Osteocyte (in vitro differentiated cells): ENCODE results near the gene SULT2B1. TPM values are rescaled to one million over a fixed set of nuclear protein-coding genes. Genes with fewer than 3 reads are reported as not detected.

ENCODE experiments used
- DNase-seq: peaks from one replicate; pipeline ENCODE4 v3.0.0; 2021; ENCODE audit warnings: mixed read lengths; ENCODE audit not compliant: unreplicated experiment; ENCODE audit errors: extremely low spot score
- H3K27ac Mint-ChIP-seq: one replicate; pipeline ENCODE4 v1.8.0; 2021; ENCODE audit warnings: mild to moderate bottlenecking, mixed read lengths; ENCODE audit not compliant: unreplicated experiment
- H3K27me3 Mint-ChIP-seq: one replicate; pipeline ENCODE4 v1.8.0; 2021; ENCODE audit warnings: mixed read lengths; ENCODE audit not compliant: unreplicated experiment
- H3K36me3 Mint-ChIP-seq: one replicate; pipeline ENCODE4 v1.8.0; 2021; ENCODE audit warnings: mixed read lengths; ENCODE audit not compliant: unreplicated experiment
- H3K4me1 Mint-ChIP-seq: one replicate; pipeline ENCODE4 v1.8.0; 2021; ENCODE audit warnings: mixed read lengths; ENCODE audit not compliant: unreplicated experiment
- H3K4me3 Mint-ChIP-seq: one replicate; pipeline ENCODE4 v1.8.0; 2021; ENCODE audit warnings: mild to moderate bottlenecking, moderate library complexity, mixed read lengths; ENCODE audit not compliant: unreplicated experiment
- H3K9me3 Mint-ChIP-seq: one replicate; pipeline ENCODE4 v1.8.0; 2021; ENCODE audit warnings: mixed read lengths; ENCODE audit not compliant: unreplicated experiment
- CTCF ChIP-seq: fragments of 200-600 bp; sonication (generic); IDR thresholded peaks from 2 replicates; pipeline ENCODE4 v1.5.0; 2021; ENCODE audit warnings: antibody characterized with exemption, mild to moderate bottlenecking, moderate library complexity
- total RNA-seq: library from RNA; stranded (reverse); gene quantifications from 2 replicates; pipeline ENCODE4 v1.2.1, GENCODE V29; 2021

SULT2B1 gene
- total RNA-seq, 1 donor from 2014 or later: not detected

DNA sequence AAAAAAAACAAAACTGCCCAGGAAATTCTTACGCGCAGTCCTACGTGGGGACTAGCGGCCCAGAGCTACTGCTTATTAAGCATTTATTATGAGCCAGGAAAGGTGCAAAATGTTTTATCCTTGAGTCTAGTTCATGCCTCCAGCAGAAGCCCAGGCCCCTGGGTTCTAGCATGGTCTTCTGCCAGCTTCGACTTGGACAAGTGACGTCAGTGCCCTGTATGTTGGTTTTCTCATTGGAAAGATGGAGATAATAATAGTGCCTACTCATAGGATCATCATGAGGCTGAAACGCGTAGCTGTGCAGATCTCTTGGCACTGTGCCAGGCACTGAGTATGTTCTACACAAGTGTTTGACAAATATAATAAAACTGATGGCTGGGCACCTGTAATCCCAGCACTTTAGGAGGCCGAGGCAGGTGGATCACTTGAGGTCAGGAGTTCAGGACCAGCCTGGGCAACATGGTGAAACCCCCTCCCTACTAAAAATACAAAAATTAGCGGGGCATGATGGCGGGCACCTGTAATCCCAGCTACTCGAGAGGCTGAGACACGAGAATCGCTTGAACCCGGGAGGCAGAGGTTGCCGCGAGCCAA lies 12.4 kb upstream of the SULT2B1 start:
- no peak for TF ChIP-seq CTCF
- Mint-ChIP-seq H3K27me3 (no peaks in the 10 kb centered on the region), H3K9me3 (no peaks in the 10 kb centered on the region), H3K4me3 (no peak overlapping the region), H3K27ac (no peak overlapping the region), H3K36me3 (no peaks in the 10 kb centered on the region), H3K4me1 (peaks cover 6% of the 10 kb centered on the region)
- DNase-seq: no peak

DNA sequence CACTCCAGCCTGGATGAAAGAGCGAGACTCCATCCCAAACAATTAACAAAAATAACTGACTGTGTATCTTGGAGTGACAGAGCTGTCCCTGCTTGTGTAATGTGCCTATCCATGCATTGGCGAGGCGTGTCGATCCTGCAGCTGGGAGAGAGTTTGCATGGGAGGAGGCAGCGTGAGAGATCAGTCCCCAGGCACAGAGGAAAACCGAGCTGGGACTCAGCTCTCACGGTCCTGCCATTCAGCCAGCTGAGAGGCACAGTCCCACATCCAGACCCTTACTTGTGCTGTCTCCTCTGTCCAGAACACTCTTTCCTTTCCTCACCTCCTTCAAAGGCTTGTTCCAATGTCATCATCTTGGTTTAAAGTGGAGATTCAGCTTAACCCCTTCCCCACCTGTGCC lies 11.9 kb upstream of the SULT2B1 start:
- peaks cover 6% of the 10 kb centered on the region for H3K4me1 Mint-ChIP-seq
- H3K27ac Mint-ChIP-seq: no peak overlapping the region
- no peak overlapping the region for H3K4me3 Mint-ChIP-seq
- no peaks in the 10 kb centered on the region for H3K9me3 Mint-ChIP-seq
- no peaks in the 10 kb centered on the region for H3K36me3 Mint-ChIP-seq
- TF ChIP-seq CTCF: no peak
- no peaks in the 10 kb centered on the region for H3K27me3 Mint-ChIP-seq
- no peak for DNase-seq

- no peaks in the 10 kb centered on the region for H3K9me3 Mint-ChIP-seq
- no peak for DNase-seq
- peaks cover 6% of the 10 kb centered on the region for H3K4me1 Mint-ChIP-seq
- H3K4me3 Mint-ChIP-seq: no peak overlapping the region
- TF ChIP-seq CTCF: no peak
- no peaks in the 10 kb centered on the region for H3K27me3 Mint-ChIP-seq
- H3K36me3 Mint-ChIP-seq: no peaks in the 10 kb centered on the region
- no peak overlapping the region for H3K27ac Mint-ChIP-seq
These were observed 10.2 kb upstream of the SULT2B1 start for GRCh38 chr19:48541813-48542212.

- Mint-ChIP-seq H3K36me3 (no peaks in the 10 kb centered on the region), H3K4me1 (peaks cover 6% of the 10 kb centered on the region), H3K9me3 (no peaks in the 10 kb centered on the region), H3K4me3 (no peak overlapping the region), H3K27ac (no peak overlapping the region), H3K27me3 (no peaks in the 10 kb centered on the region)
- DNase-seq: no peak
- TF ChIP-seq CTCF: no peak
These were observed 8.8 kb upstream of the SULT2B1 start for GRCh38 chr19:48543121-48543710.

DNA sequence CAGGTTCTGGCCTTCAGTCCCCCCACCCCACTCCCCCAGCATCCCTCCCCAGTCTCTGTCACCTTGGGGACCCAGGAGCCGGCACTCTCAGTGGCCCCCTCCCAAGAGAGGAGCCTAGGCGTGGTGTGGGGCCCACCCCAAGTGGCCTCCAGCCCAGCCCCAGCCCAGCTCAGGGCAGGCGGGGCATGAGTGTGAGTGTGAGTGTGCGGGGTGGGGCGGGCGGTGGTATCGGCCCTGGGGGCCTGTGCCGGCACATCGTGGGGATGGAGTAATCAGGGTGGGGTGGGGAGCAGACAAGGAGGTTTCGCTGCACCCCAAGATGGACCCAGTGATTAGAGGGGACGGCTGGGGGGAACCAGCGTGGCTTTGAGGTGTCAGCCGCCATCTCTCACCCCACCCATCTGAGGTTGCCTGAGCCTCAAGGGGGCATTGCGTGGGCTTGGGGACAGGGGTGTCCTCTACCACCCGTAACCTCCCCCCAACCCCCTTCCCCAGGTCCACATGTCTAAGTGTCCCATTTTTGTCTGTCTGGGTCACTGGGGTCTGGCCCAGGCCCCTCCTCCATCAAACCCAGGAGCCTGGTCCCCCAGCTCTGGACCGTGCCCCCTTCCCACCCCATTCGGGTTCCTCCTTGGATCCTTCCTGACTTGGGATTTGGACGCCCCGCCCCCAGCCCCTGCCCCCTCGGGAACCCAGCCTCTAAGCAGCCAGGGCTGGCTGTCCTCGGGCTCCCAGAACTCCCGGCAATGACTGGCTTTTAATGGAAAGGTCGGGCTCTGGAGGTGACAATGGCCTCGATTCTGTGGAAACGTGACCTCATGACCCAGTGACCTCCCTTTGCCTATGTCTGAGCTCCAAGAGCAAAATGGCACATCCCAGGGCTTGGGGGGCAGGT lies 6.9 kb upstream of the SULT2B1 start:
- no peak for DNase-seq
- no peak overlapping the region for H3K4me3 Mint-ChIP-seq
- no peak overlapping the region for H3K27ac Mint-ChIP-seq
- H3K9me3 Mint-ChIP-seq: no peaks in the 10 kb centered on the region
- H3K27me3 Mint-ChIP-seq: no peaks in the 10 kb centered on the region
- TF ChIP-seq CTCF: no peak
- peaks cover 6% of the 10 kb centered on the region for H3K4me1 Mint-ChIP-seq
- H3K36me3 Mint-ChIP-seq: no peaks in the 10 kb centered on the region
